GM18505 (cell line): ENCODE results near the gene ERC2.
"Not testable (repeated sequence)": the region's sequence is repeated elsewhere in the genome, so short reads cannot be mapped to it uniquely, and the experiment has no call there.

Experiments used
- ATAC-seq: cut with Tn5 transposase; IDR thresholded peaks from one replicate; pipeline ENCODE4 v1.9.1; 2021; ENCODE audit not compliant: unreplicated experiment
- POLR2A ChIP-seq: IDR thresholded peaks from 4 replicates; pipeline ENCODE4 v1.6.1; 2011; ENCODE audit warnings: borderline replicate concordance; ENCODE audit not compliant: insufficient read depth, insufficient read length; ENCODE audit errors: extremely low read depth

Gene ERC2

GRCh38 chr3:56023546-56023945 lies 444.7 kb downstream of the ERC2 start:
- ATAC-seq: no peak
- TF ChIP-seq POLR2A: no peak

GRCh38 chr3:56022619-56023018 lies 445.6 kb downstream of the ERC2 start:
- no peak for ATAC-seq
- TF ChIP-seq POLR2A: no peak

- TF ChIP-seq POLR2A: no peak
- ATAC-seq: no peak
These were observed 448.6 kb downstream of the ERC2 start for GRCh38 chr3:56019490-56020146.

GRCh38 chr3:56015374-56015773 lies 452.9 kb downstream of the ERC2 start:
- not testable (repeated sequence) for ATAC-seq

GRCh38 chr3:56012721-56013120 lies 455.5 kb downstream of the ERC2 start:
- ATAC-seq: no peak
- TF ChIP-seq POLR2A: no peak

GRCh38 chr3:56005196-56005805 lies 463.0 kb downstream of the ERC2 start:
- ATAC-seq: no peak
- no peak for TF ChIP-seq POLR2A

GRCh38 chr3:56003129-56003528 lies 465.1 kb downstream of the ERC2 start:
- no peak for TF ChIP-seq POLR2A
- ATAC-seq: no peak

GRCh38 chr3:56001991-56002390 lies 466.3 kb downstream of the ERC2 start:
- ATAC-seq: no peak
- TF ChIP-seq POLR2A: no peak

- TF ChIP-seq POLR2A: no peak
These were observed 466.7 kb downstream of the ERC2 start for GRCh38 chr3:56001537-56001936.

GRCh38 chr3:55989366-55989765 lies 478.9 kb downstream of the ERC2 start:
- TF ChIP-seq POLR2A: no peak
- no peak for ATAC-seq

More at GRCh38 chr3:56001537-56001936, 466.7 kb downstream of the ERC2 start:
- ATAC-seq: no peak

- ATAC-seq: no peak
- TF ChIP-seq POLR2A: no peak
These were observed 479.4 kb downstream of the ERC2 start for GRCh38 chr3:55988905-55989304.

GRCh38 chr3:55984626-55985025 lies 483.6 kb downstream of the ERC2 start:
- no peak for ATAC-seq
- no peak for TF ChIP-seq POLR2A

- no peak for TF ChIP-seq POLR2A
- ATAC-seq: no peak
These were observed 489.3 kb downstream of the ERC2 start for GRCh38 chr3:55978953-55979352.

GRCh38 chr3:55974421-55975165 lies 493.7 kb downstream of the ERC2 start:
- no peak for TF ChIP-seq POLR2A
- no peak for ATAC-seq
